Measurements from ENCODE around the gene RAVER1. TPM values are rescaled to one million over a fixed set of nuclear protein-coding genes. Genes with fewer than 3 reads are reported as not detected.
A peak's percentile ranks its signal among the peaks of the same experiment; 100 is the strongest.

RAVER1 gene
- total and polyA plus RNA-seq, 2 experiments from 2014 or later: 56.2 to 71.2 TPM

DNA sequence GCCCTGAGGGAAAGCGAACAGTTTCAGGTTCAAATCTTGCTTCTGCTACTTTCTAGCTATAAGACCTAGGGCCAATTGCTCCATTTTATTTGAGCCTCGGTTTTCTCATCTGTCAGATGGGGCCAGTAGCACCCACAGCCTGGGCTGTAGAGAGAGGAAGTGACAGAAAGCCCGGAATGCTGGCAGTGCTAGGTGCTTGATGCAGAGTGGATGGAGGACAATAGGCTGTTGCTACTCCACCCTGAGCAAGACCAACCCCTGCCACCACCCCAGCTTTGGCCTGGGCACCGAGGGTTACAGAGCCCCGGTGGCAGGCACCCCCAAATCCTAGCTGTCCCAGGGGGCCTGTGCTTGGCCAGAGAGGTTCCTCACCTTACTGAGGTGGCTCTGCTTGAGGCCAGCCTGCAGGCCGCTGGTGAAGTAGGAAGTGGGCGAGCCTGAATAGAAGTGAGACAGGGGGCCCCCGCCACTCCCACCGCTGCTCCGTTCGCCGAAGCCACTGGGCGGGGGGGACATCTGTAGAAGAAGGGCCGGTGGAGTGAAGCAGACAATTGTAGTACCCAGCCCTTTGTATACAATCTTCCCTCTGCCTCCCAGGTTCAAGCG is 15.4 kb downstream of the RAVER1 start:
- H3K36me3 ChIP-seq: peaks cover 39% of the 10 kb centered on the region

GRCh38 chr19:10317045-10317856 is 16.1 kb downstream of the RAVER1 start:
- Histone ChIP-seq H3K4me3 (no peak overlapping the region), H3K9me3 (ENCODE audit: low read depth) (no peaks in the 10 kb centered on the region), H3K27me3 (no peaks in the 10 kb centered on the region), H3K36me3 (peaks cover 32% of the 10 kb centered on the region), H3K27ac (no peak overlapping the region), H3K4me1 (ENCODE audit: low read depth) (peaks cover 11% of the 10 kb centered on the region)
- TF ChIP-seq, protein P1, sequence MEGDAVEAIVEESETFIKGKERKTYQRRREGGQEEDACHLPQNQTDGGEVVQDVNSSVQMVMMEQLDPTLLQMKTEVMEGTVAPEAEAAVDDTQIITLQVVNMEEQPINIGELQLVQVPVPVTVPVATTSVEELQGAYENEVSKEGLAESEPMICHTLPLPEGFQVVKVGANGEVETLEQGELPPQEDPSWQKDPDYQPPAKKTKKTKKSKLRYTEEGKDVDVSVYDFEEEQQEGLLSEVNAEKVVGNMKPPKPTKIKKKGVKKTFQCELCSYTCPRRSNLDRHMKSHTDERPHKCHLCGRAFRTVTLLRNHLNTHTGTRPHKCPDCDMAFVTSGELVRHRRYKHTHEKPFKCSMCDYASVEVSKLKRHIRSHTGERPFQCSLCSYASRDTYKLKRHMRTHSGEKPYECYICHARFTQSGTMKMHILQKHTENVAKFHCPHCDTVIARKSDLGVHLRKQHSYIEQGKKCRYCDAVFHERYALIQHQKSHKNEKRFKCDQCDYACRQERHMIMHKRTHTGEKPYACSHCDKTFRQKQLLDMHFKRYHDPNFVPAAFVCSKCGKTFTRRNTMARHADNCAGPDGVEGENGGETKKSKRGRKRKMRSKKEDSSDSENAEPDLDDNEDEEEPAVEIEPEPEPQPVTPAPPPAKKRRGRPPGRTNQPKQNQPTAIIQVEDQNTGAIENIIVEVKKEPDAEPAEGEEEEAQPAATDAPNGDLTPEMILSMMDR (IDR thresholded peaks at IDR 0.05; ENCODE audit: low read depth, low read length): no peak
- no peak for DNase-seq (ENCODE audit: low read depth in 1 of 2, low spot score in 1 of 2)

More for the DNA sequence above, 15.4 kb downstream of the RAVER1 start:
- Histone ChIP-seq H3K27me3 (no peaks in the 10 kb centered on the region), H3K4me1 (ENCODE audit: low read depth) (peaks cover 11% of the 10 kb centered on the region), H3K27ac (no peak overlapping the region), H3K4me3 (no peak overlapping the region), H3K9me3 (ENCODE audit: low read depth) (no peaks in the 10 kb centered on the region)
- DNase-seq (ENCODE audit: low read depth in 1 of 2, low spot score in 1 of 2): no peak
- TF ChIP-seq, protein P1 (IDR thresholded peaks at IDR 0.05; ENCODE audit: low read depth, low read length): no peak

GRCh38 chr19:10316229-10317044 is 16.9 kb downstream of the RAVER1 start:
- Histone ChIP-seq H3K4me1 (ENCODE audit: low read depth) (peaks cover 11% of the 10 kb centered on the region), H3K27me3 (no peaks in the 10 kb centered on the region), H3K27ac (peak overlapping the region; percentile 67), H3K4me3 (peak overlapping the region; percentile 86), H3K9me3 (ENCODE audit: low read depth) (no peaks in the 10 kb centered on the region), H3K36me3 (peaks cover 24% of the 10 kb centered on the region)
- TF ChIP-seq, protein P1 (IDR thresholded peaks at IDR 0.05; ENCODE audit: low read depth, low read length): no peak
- no peak for DNase-seq (ENCODE audit: low read depth in 1 of 2, low spot score in 1 of 2)

GRCh38 chr19:10315335-10316214 is 17.8 kb downstream of the RAVER1 start, which contains the start of gene FDX2:
FDX2 (minus strand) TSS chr19:10316015; CDS start chr19:10315996, 19 bp downstream.
- Histone ChIP-seq H3K4me3 (peak within 1 kb of the TSS; percentile 86), H3K9me3 (ENCODE audit: low read depth) (no peaks in the 10 kb centered on the region), H3K36me3 (peaks cover 16% of the 10 kb centered on the region), H3K4me1 (ENCODE audit: low read depth) (peaks cover 11% of the 10 kb centered on the region), H3K27ac (peak within 1 kb of the TSS; percentile 67), H3K27me3 (no peaks in the 10 kb centered on the region)
- DNase-seq (ENCODE audit: low read depth in 1 of 2, low spot score in 1 of 2): peak; percentile 80 to 85
- TF ChIP-seq, protein P1 (IDR thresholded peaks at IDR 0.05; ENCODE audit: low read depth, low read length): no peak

Data from cardiac muscle cell (in vitro differentiated cells and primary cell).